Measurements from ENCODE around the gene VSX2.

VSX2 gene

GRCh38 chr14:74309125-74310022, 70.1 kb downstream of the VSX2 start:
- intact Hi-C loops (cut with micrococcal nuclease): no loop called here
- H3K36me3 Mint-ChIP-seq (ENCODE audit: low read depth): no peaks in the 10 kb centered on the region
- H3K9me3 Mint-ChIP-seq: no peaks in the 10 kb centered on the region
- no peak overlapping the region for H3K27ac Mint-ChIP-seq
- H3K4me1 Mint-ChIP-seq (ENCODE audit: low read depth): peaks cover 10% of the 10 kb centered on the region
- no peaks in the 10 kb centered on the region for H3K27me3 Mint-ChIP-seq
- H3K4me3 Mint-ChIP-seq: no peak overlapping the region

GRCh38 chr14:74312161-74312560, 72.9 kb downstream of the VSX2 start:
- peaks cover 10% of the 10 kb centered on the region for H3K4me1 Mint-ChIP-seq (ENCODE audit: low read depth)
- H3K9me3 Mint-ChIP-seq: no peaks in the 10 kb centered on the region
- no peak overlapping the region for H3K27ac Mint-ChIP-seq
- H3K4me3 Mint-ChIP-seq: no peak overlapping the region
- H3K27me3 Mint-ChIP-seq: no peaks in the 10 kb centered on the region
- intact Hi-C loops (cut with micrococcal nuclease): no loop called here
- no peaks in the 10 kb centered on the region for H3K36me3 Mint-ChIP-seq (ENCODE audit: low read depth)

Measured in dendritic cell treated with granulocyte-macrophage colony-stimulating factor and Interleukin-4, amounts not matched to agents 40 ng/mL and 50 ng/mL, for 4 days (primary cell).